GM13976 (cell line): ENCODE data around the gene CRBN.

ENCODE experiments used
- DNase-seq: peaks from one replicate; pipeline ENCODE4 v3.0.0; 2012; ENCODE audit warnings: low spot score
- CTCF ChIP-seq: IDR thresholded peaks from 2 replicates; pipeline ENCODE4 v1.5.1; 2012; ENCODE audit warnings: borderline replicate concordance, mild to moderate bottlenecking; ENCODE audit not compliant: insufficient read depth; ENCODE audit errors: extremely low read depth, missing control alignments, control extremely low read depth
- in situ Hi-C: fragments of 300-500 bp; cut with MboI; formaldehyde crosslinking; loops from one replicate; pipeline ENCODE4 v1.12.0; 2022; ENCODE audit warnings: low sequenced_read_pairs, mixed read lengths, inconsistent platforms; ENCODE audit not compliant: unreplicated experiment

Gene CRBN

GRCh38 chr3:3192286-3192675 is 12.8 kb upstream of the CRBN start:
- no peak for TF ChIP-seq CTCF
- DNase-seq, result no peak
- in situ Hi-C loops, result no loop called here

DNA sequence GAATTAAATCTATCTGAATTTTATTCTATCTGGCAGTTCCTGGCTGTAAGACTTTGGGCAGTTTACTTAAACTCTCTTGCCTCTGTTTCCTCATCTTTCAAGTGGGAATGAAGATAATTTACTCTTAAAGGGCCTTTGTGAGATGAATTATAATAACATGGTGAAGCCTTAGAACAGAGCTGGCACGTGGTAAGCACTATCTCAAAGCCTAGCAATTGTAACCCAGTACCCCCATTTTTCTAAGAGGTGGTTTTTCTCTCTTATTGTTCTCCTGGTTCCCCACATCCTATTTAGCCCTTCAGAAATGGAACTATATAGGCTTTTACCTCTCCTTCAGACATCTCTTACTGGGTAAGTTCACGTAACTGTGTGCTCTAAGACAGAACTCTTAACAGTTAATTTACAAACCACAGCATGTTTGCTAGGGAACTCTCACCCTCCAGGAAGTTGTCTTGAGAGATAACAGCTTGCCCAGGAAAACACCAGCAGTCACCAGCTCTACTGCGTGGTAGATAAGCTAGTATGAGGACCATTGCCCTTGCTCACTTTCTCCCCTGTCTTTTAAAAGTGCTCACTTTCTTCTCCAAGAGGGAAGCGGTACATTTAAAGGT is 12.3 kb upstream of the CRBN start:
- TF ChIP-seq CTCF, result no peak
- DNase-seq, result no peak
- in situ Hi-C loops, result no loop called here

DNA sequence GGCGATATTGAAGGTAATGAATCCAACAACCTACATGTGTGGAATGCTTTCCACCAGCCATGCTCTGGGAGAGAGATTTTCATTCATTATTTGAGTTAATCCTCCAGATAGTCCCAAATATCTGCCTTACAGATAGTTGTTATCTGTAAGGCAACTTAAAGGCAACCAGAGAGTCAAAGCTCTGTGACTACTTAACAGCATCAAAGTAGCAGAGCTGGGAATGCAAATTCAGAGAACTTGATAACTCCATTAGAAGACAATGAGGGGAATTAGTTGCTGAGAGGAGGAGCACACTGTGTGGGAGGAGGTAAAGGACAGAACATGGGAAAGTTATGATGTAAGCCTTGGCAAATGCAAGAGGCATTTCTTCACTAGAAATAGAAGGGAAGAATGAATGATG is 10.5 kb upstream of the CRBN start:
- TF ChIP-seq CTCF, result no peak
- no peak for DNase-seq
- in situ Hi-C loops, result no loop called here

GRCh38 chr3:3189102-3189727 is 9.7 kb upstream of the CRBN start:
- no peak for DNase-seq
- in situ Hi-C loops, result no loop called here
- no peak for TF ChIP-seq CTCF

- TF ChIP-seq CTCF, result no peak
- in situ Hi-C loops, result no loop called here
- no peak for DNase-seq
These were observed 5.4 kb upstream of the CRBN start for GRCh38 chr3:3184876-3185275.

- no peak for DNase-seq
- in situ Hi-C loops, result no loop called here
- TF ChIP-seq CTCF, result no peak
These were observed 965 bp upstream of the CRBN start for GRCh38 chr3:3180456-3180855.
